GM12891 (cell line): ENCODE data around the gene PIWIL1.

Experiments
- DNase-seq: peaks from one replicate; pipeline ENCODE4 v3.0.0; 2011; ENCODE audit warnings: low spot score; ENCODE audit not compliant: insufficient read length
- FAIRE-seq: peaks from 2 replicates; lab custom pipeline; 2011; peaks lifted over from hg19 to GRCh38; lab: Jason Lieb, UNC
- PAX5 ChIP-seq: IDR thresholded peaks from 2 replicates; pipeline ENCODE4 v1.6.1; 2011; ENCODE audit warnings: low read length, moderate library complexity, mild to moderate bottlenecking; ENCODE audit not compliant: insufficient read depth, severe bottlenecking
- POLR2A ChIP-seq: IDR thresholded peaks from 2 replicates; pipeline ENCODE4 v1.6.1; 2011; ENCODE audit warnings: low read depth, low read length, control low read depth
- POLR2AphosphoS5 ChIP-seq: IDR thresholded peaks from 2 replicates; pipeline ENCODE4 v1.6.1; 2011; ENCODE audit warnings: low read depth, low read length, control low read depth
- POU2F2 ChIP-seq: IDR thresholded peaks from 2 replicates; pipeline ENCODE4 v1.6.1; 2011; ENCODE audit warnings: low read depth, mild to moderate bottlenecking, control low read depth, low read length, moderate library complexity
- SPI1 ChIP-seq: IDR thresholded peaks from 2 replicates; pipeline ENCODE4 v1.6.1; 2011; ENCODE audit warnings: low read depth, low read length, control low read depth
- TAF1 ChIP-seq: IDR thresholded peaks from 2 replicates; pipeline ENCODE4 v1.6.1; 2011; ENCODE audit warnings: low read depth, low read length, control low read depth

PIWIL1 gene

DNA sequence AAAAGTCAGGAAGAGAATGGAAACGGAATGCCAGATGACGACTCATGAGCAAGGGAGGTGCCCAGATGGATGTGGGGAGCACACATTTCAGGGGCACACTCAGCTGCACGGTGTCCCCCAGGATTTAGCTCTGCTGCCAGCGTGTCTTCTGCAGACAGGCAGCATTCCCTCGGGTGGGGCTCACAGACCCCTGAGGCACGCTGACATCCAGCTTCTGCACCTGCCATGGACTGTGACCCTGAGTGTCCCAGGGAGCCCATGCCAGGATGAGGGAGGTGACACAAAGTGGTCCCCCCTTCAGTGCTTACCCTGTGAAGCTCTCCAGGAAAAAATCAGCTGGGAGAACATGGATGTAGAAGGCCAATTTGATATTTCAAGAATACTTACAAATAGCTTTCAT lies 84.2 kb downstream of the PIWIL1 start:
- DNase-seq (no peak), FAIRE-seq (no peak)
- TF ChIP-seq POU2F2: no peak
- no peak for TF ChIP-seq POLR2A
- no peak for TF ChIP-seq PAX5
- TF ChIP-seq POLR2AphosphoS5: no peak
- TF ChIP-seq SPI1: no peak
- no peak for TF ChIP-seq TAF1
